Gastroesophageal sphincter (tissue), 4 donors: ENCODE results near the gene KLK8. TPM values are rescaled to one million over a fixed set of nuclear protein-coding genes. Genes with fewer than 3 reads are reported as not detected.

Source experiments
- ATAC-seq: fragments of 150-250 bp; one replicate; pipeline ENCODE4 v1.9.1; 2016; ENCODE audit warnings: mild to moderate bottlenecking, moderate library complexity
- H3K27ac ChIP-seq, 4 donors: fragments of 200-600 bp; sonication (generic) in 3 of 4; 1 replicate in 3 of 4; 2 replicates in 1 of 4; pipeline ENCODE4 v1.5.1; 2016 to 2019
- H3K27me3 ChIP-seq: fragments of 200-600 bp; sonication (generic); one replicate; pipeline ENCODE4 v1.5.1; 2019
- H3K36me3 ChIP-seq, 2 donors: fragments of 200-600 bp; sonication (generic); one replicate each; pipeline ENCODE4 v1.5.1; 2019; ENCODE audit warnings: control low read depth in 1 of 2
- H3K4me1 ChIP-seq, 3 donors: fragments of 200-600 bp; sonication (generic); 1 replicate in 2 of 3; 2 replicates in 1 of 3; pipeline ENCODE4 v1.5.1; 2016 to 2019; ENCODE audit warnings: control low read depth in 2 of 3
- H3K4me3 ChIP-seq, 2 donors: fragments of 200-600 bp; sonication (generic); one replicate each; pipeline ENCODE4 v1.5.1; 2019; ENCODE audit warnings: mild to moderate bottlenecking in 1 of 2, moderate library complexity in 1 of 2
- H3K9me3 ChIP-seq, 3 donors: fragments of 200-600 bp; sonication (generic); one replicate each; pipeline ENCODE4 v1.5.1; 2017 to 2019; ENCODE audit warnings: control low read depth in 2 of 3
- CTCF ChIP-seq, 4 experiments: fragments of 200-600 bp in 2 of 4; fragments of 450-650 bp in 2 of 4; sonication (generic) in 1 of 4; IDR thresholded peaks; one replicate each; pipeline ENCODE4 v1.5.1; 2017 to 2019; ENCODE audit warnings: antibody characterized with exemption in 4 of 4, mild to moderate bottlenecking in 2 of 4, moderate library complexity in 2 of 4
- EP300 ChIP-seq: sonication (generic); formaldehyde crosslinking; IDR thresholded peaks from one replicate; pipeline ENCODE4 v1.6.1; 2017; ENCODE audit warnings: antibody characterized with exemption, mild to moderate bottlenecking
- POLR2A ChIP-seq, 2 donors: fragments of 450-650 bp; IDR thresholded peaks; one replicate each; pipeline ENCODE4 v1.6.1; 2017; ENCODE audit warnings: antibody characterized with exemption in 2 of 2, mild to moderate bottlenecking in 2 of 2, moderate library complexity in 1 of 2
- POLR2AphosphoS5 ChIP-seq: sonication (generic); formaldehyde crosslinking; IDR thresholded peaks from one replicate; pipeline ENCODE4 v1.6.1; 2017; ENCODE audit warnings: antibody characterized with exemption
- WGBS, 2 donors: methylation state at CpG; one replicate each; pipeline ENCODE4 v1.1.5; 2018; ENCODE audit warnings: low coverage in 1 of 2; 5-methylcytosine and 5-hydroxymethylcytosine counted together
- total RNA-seq, 4 donors: library from RNA; depleted of rRNA; stranded (reverse); fragments of >200 nt; gene quantifications; one replicate each; pipeline ENCODE4 v1.1.0, GENCODE V29; 2016

The KLK8 gene
- total RNA-seq, 4 donors from 2014 or later, result 2.3 to 4.6 TPM; not detected in 2

- H3K27me3 ChIP-seq, result peaks cover 91% of the 10 kb centered on the region
- no peak overlapping the region for H3K27ac ChIP-seq
Measured at GRCh38 chr19:50979758-50980157, 21.6 kb downstream of the KLK8 start.

GRCh38 chr19:50978772-50979390 lies 22.5 kb downstream of the KLK8 start:
- no peaks in the 10 kb centered on the region for H3K9me3 ChIP-seq
- H3K4me1 ChIP-seq, result no peaks in the 10 kb centered on the region
- H3K36me3 ChIP-seq, result no peaks in the 10 kb centered on the region
- no peak for TF ChIP-seq POLR2AphosphoS5
- TF ChIP-seq CTCF (IDR thresholded peaks at IDR 0.05), result no peak
- no peak for TF ChIP-seq EP300
- no peak for TF ChIP-seq POLR2A (IDR thresholded peaks at IDR 0.05)
- peaks cover 92% of the 10 kb centered on the region for H3K27me3 ChIP-seq
- H3K27ac ChIP-seq, result no peak overlapping the region
- ATAC-seq, result no peak
- WGBS, 2 donors, result 36 to 54% methylated on average over 5 of the region's 5 CpGs
- no peak overlapping the region for H3K4me3 ChIP-seq

More at GRCh38 chr19:50979758-50980157, 21.6 kb downstream of the KLK8 start:
- no peak for ATAC-seq
- no peaks in the 10 kb centered on the region for H3K9me3 ChIP-seq
- WGBS, 2 donors, result 0 to 40% methylated on average over 1 of the region's 8 CpGs
- H3K4me3 ChIP-seq, result no peak overlapping the region
- TF ChIP-seq EP300 (no peak), POLR2AphosphoS5 (no peak), CTCF (IDR thresholded peaks at IDR 0.05) (no peak), POLR2A (IDR thresholded peaks at IDR 0.05) (no peak)
- no peaks in the 10 kb centered on the region for H3K4me1 ChIP-seq
- no peaks in the 10 kb centered on the region for H3K36me3 ChIP-seq

GRCh38 chr19:50977626-50978025 lies 23.8 kb downstream of the KLK8 start:
- no peak overlapping the region for H3K27ac ChIP-seq
- no peaks in the 10 kb centered on the region for H3K36me3 ChIP-seq
- ATAC-seq, result no peak
- no peak for TF ChIP-seq POLR2AphosphoS5
- TF ChIP-seq CTCF (IDR thresholded peaks at IDR 0.05), result no peak
- TF ChIP-seq EP300, result no peak
- no peak for TF ChIP-seq POLR2A (IDR thresholded peaks at IDR 0.05)
- H3K9me3 ChIP-seq, result no peaks in the 10 kb centered on the region
- no peak overlapping the region for H3K4me3 ChIP-seq
- 76% methylated on average over 2 of the region's 4 CpGs; no CpG with 5 or more reads in 1 of the 2 donors for WGBS, 2 donors
- peaks cover 95% of the 10 kb centered on the region for H3K27me3 ChIP-seq
- no peaks in the 10 kb centered on the region for H3K4me1 ChIP-seq

GRCh38 chr19:50975766-50976165 lies 25.6 kb downstream of the KLK8 start:
- no peaks in the 10 kb centered on the region for H3K36me3 ChIP-seq
- no peak for TF ChIP-seq CTCF (IDR thresholded peaks at IDR 0.05)
- TF ChIP-seq POLR2A (IDR thresholded peaks at IDR 0.05), result no peak
- no peak for TF ChIP-seq EP300
- no peak for TF ChIP-seq POLR2AphosphoS5
- peaks cover 94% of the 10 kb centered on the region for H3K27me3 ChIP-seq
- no peak overlapping the region for H3K4me3 ChIP-seq
- H3K9me3 ChIP-seq, result no peaks in the 10 kb centered on the region
- ATAC-seq, result no peak
- no peak overlapping the region for H3K27ac ChIP-seq
- H3K4me1 ChIP-seq, result no peaks in the 10 kb centered on the region
- 10 to 13% methylated on average over 8 of the region's 8 CpGs for WGBS, 2 donors
